ENCODE data around the gene GARIN5B.
A peak's percentile ranks its signal among the peaks of the same experiment; 100 is the strongest.

Gene GARIN5B

GRCh38 chr19:55322204-55322885, 40.7 kb downstream of the GARIN5B start:
- no peak for DNase-seq (ENCODE audit: low read depth)

GRCh38 chr19:55321466-55322137, 41.5 kb downstream of the GARIN5B start:
- no peak for DNase-seq (ENCODE audit: low read depth)

DNA sequence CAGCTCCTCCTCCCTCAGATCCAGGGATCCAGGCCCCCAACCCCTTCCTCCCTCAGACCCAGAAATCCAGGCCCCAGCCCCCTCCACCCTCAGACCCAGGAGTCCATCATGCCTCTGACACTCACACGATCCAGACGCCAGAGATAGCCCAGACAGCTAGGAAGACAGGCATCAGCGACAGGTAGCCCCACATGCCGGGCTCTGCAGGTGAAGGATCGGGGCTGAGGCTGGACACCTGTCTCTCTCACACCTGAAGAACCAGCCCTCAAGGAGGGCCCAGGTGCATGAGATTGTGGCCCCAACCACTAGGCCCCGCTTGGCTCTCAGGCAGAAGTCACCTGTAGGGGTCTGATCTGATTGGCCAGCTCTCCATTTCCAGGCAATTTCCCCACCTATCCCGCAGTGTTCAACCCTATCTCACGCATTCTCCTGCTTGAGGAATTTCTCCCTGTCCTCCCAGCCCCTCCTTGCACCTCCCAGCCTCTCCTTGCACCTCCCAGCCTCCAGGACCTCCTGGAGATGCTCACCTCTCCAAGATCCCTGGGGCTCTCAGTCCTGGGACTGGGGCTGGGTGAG, 42.1 kb downstream of the GARIN5B start:
- no peak for DNase-seq (ENCODE audit: low read depth)

GRCh38 chr19:55319785-55320184, 43.3 kb downstream of the GARIN5B start:
- no peak for DNase-seq (ENCODE audit: low read depth)

DNA sequence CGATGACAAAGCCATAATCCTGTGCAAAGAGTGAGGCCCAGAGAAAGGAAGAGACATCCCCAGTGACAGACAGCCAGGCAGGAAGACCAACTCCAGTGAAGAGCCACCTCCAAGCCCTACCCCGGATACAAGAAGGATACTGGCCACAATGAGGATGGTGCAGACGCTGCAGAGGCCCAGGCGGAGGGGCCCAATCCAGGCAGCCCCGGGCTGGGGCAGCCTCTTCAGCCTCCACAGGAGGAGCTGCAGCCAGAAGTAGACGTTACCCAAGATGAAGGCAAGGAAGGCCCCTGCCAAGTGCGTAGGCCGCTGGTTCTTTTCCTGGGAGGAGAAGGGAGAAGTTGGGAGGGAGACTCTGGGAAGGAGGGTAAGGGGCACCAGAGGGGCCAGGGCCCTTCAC, 46.4 kb downstream of the GARIN5B start:
- DNase-seq (ENCODE audit: low read depth), result no peak

- DNase-seq (ENCODE audit: low read depth), result no peak
These were observed 47.0 kb downstream of the GARIN5B start for GRCh38 chr19:55315956-55316525.

DNA sequence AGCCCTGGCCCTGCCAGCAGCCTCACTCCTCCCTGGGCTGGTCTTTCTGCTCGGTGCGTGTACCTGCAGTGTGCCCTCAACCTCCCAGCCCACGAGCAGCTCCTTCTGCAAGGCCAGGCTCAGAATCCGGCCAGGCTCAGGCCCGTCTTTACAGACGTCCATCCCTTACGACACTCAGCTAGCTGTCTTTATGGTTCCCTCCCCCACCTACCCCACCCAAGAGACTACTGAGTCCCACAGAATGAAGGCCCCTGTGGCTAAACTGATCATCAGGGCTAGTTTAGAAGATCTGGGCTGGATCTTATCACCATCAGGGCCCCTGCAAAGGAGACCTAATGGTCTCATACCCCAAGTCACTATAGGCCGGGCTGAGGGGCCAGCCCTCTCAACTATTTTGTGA, 48.7 kb downstream of the GARIN5B start:
- DNase-seq (ENCODE audit: low read depth), result no peak

GRCh38 chr19:55312621-55313512, 50.2 kb downstream of the GARIN5B start:
- DNase-seq (ENCODE audit: low read depth), result no peak

DNA sequence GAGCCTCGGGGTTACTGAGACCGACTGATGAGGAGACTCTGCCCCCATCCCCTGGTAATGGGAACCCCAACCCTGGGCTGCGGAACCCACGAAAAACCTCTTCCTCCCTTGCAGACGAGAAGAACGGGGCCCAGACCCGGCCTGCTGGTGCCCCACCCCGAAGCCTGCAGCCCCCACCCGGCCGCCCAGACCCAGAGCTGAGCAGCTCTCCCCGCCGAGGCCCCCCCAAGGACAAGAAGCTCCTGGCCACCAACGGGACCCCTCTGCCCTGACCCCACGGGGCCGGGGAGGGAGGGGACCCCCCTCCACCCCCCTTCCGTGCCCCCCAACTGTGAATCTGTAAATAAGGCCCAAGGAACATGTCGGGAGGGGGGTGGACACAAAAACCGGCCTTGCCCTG, 51.3 kb downstream of the GARIN5B start:
- no peak for DNase-seq (ENCODE audit: low read depth)

- DNase-seq (ENCODE audit: low read depth), result no peak
These were observed 51.7 kb downstream of the GARIN5B start for GRCh38 chr19:55311397-55311796.

DNA sequence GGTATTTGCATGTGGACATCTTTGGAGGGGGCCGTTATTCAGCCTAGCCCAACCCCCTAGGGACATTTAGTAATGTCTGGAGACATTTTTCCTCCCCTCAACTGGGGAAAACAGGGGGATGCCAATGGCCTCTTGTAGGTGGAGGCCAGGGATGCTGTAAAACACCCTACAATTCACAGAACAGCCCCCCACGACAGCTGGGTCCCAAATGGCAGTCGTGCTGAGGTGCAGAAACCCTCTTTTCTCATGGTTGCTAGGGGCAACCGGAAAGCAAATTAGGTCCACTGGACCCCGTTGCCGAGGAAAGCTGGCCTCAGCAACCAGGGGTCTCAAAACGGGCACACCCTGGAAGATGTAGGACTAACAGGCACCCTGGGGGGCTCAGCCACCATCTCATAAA, 52.6 kb downstream of the GARIN5B start:
- DNase-seq (ENCODE audit: low read depth), result no peak

DNA sequence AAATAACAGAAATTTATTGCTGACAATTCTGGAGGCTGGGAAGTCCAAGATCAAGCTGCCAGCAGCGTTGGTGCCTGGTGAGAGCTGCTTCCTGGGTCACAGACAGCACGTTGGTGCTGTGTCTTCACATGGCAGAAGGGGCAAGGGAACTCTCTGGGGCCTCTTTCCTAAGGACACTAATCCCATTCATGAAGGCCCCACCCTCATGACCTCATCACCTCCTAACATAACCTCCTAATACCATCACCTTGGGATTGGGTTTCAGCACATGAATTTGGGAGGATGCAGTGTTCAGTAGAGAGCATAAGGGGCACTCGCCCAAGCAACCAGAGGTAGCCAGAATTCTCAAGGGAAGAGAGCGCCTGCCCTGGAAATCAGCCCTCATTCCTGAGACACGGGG, 53.6 kb downstream of the GARIN5B start:
- DNase-seq (ENCODE audit: low read depth), result no peak

DNA sequence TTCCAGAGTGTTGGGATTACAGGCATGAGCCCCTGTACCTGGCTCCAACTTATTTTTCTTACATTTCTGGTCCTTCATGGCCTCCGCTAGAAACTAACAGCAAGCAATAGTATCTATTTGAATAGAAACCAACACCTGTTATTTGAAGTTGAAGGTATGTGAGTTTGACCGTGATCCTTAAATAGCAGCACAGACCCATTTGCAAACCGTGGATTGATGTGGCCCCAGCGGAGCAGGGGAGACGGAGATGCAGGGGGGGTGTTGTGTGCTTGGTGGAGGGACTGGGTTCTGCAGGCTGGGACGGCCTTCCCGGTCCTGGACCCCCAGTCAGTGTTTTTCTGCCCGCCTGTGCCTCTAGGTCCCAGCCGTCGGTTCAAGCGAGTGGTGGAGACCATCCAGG, 54.8 kb downstream of the GARIN5B start:
- DNase-seq (ENCODE audit: low read depth), result no peak

DNA sequence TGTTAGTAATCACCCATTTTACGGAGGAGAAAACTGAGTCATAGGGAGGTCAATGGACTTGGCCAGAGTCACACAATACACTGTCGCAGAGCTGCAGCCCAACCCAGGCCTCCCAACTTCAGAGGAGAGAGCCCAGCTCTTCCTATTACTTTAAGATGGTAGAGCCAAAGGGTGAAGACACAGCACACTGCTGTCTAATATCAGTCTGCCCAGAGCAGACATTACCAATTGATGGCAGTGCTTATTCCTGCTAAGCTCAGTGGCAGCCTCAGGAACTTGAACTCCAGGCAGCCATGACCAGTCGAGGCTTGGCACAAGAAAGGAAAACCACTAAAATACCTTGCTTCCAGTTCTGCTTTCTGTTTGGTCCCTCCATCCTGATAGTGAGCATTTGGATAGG, 56.3 kb downstream of the GARIN5B start:
- DNase-seq (ENCODE audit: low read depth), result no peak

DNA sequence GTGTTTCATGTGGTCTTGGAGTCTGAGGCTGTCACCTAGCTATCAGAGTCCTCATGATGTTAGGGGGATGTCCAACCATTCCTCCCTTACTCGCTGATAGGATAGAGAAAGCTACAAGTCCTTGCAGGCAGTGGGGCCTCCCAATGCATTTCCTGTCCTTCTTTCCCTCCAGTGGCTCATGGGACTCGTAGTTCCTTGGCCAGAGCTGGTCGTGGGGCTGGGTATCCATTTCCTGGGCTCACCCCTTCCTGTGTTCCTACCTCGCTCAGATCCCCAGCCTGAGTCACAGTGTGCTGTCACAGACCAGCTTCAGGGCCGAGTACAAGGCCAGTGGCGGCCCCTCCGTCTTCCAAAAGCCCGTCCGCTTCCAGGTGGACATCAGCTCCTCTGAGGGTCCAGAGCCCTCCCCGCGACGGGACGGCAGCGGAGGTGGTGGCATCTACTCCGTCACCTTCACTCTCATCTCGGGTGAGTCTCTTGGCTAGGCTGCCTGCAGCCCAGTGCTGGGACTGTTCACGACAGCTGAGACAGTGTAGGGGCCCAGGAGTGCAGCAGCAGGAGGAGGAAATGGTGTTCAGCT, 57.0 kb downstream of the GARIN5B start:
- DNase-seq (ENCODE audit: low read depth), result no peak

DNA sequence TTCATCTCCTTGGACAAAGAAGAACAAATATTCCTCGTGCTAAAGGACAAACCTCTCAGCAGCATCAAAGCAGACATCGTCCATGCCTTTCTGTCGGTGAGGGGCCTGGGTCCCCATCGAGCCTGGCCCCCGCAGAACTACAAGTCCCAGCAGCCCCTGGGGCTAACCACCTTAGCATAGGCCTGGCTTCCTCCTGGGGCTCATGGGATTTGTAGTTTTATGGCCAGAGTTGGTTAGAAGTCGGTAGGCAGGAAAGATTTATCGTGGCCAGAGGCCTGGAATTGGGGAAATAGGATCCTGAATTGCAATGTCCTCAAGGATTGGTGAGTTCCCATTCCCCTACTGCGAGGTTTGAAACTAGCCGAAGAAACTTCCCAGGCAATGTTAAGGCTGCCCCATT, 57.6 kb downstream of the GARIN5B start:
- DNase-seq (ENCODE audit: low read depth), result peak; percentile 24

DNA sequence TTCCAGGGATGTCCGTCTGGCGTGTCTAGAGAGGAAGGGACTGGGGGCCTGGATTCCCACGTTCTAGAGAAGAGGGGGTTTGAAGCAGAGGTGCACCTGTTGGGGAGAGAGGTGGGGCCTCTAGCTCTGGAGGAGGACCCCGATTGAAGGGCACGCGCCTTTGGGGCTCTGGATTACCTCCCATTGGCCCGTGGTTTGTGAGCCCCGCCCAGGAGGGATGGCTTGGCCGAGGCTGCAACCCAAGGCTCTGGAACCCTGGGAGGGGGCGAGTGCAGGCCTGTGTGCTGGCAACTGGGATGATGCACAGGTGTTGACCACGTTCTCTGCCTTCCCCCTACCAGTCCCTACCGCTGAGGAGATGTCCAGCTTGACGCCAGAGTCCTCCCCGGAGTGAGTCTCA, 58.1 kb downstream of the GARIN5B start:
- no peak for DNase-seq (ENCODE audit: low read depth)
